Right ventricle myocardium inferior (tissue), 1 donor: ENCODE measurements around the gene RSL24D1. TPM values are rescaled to one million over a fixed set of nuclear protein-coding genes. Genes with fewer than 3 reads are reported as not detected.

ENCODE experiments used
- total RNA-seq: library from RNA; stranded (reverse); fragmentation: NEBNext Ultra II Directional; extraction: Animal tissue kit (Norgen Biotek cat#: 25700); gene quantifications from one replicate; pipeline ENCODE4 v1.2.1, GENCODE V29; 2021
- donor health status: DM: no; HTN: yes; CAD: no; lungs with severe emphysema.

Gene RSL24D1
- total RNA-seq, 1 donor from 2014 or later: 41.0 TPM

Other genes starting within 250 kb of the RSL24D1 start
- gene RAB27A, start 92.9 kb upstream of the RSL24D1 start, total RNA-seq: 6.1 TPM
- 7.0 TPM for gene PIGBOS1, start 122.2 kb upstream of the RSL24D1 start, total RNA-seq
- 3.2 TPM for gene PIGB, start 122.3 kb upstream of the RSL24D1 start, total RNA-seq
- gene CCPG1, start 211.4 kb upstream of the RSL24D1 start, total RNA-seq: 76.6 TPM
- 6.2 TPM for gene PIERCE2, start 211.6 kb upstream of the RSL24D1 start, total RNA-seq